Liver (tissue), 9 donors: Measurements from ENCODE around the gene FGD4. TPM values are rescaled to one million over a fixed set of nuclear protein-coding genes. Genes with fewer than 3 reads are reported as not detected.

Experiments
- DNase-seq: peaks from one replicate; pipeline ENCODE4 v3.0.0-alpha.2; 2017; ENCODE audit warnings: low spot score
- H3K27ac ChIP-seq, 2 donors: one replicate each; pipeline ENCODE4 v1.7.0; 2013; ENCODE audit warnings: inconsistent platforms in 2 of 2, low read length in 2 of 2, control low read depth in 1 of 2, low read depth in 1 of 2, mild to moderate bottlenecking in 1 of 2
- H3K27me3 ChIP-seq, 4 donors: one replicate each; pipeline versions ENCODE4 v1.6.1 to v1.7.0; 2013; ENCODE audit warnings: low read length in 3 of 4, inconsistent platforms in 1 of 4, mild to moderate bottlenecking in 1 of 4, moderate library complexity in 1 of 4; ENCODE audit not compliant: control insufficient read depth in 4 of 4, insufficient read depth in 4 of 4
- H3K36me3 ChIP-seq, 4 donors: one replicate each; pipeline versions ENCODE4 v1.6.1 to v1.7.0; 2013; ENCODE audit warnings: low read length in 3 of 4, mild to moderate bottlenecking in 3 of 4, low read depth in 1 of 4, moderate library complexity in 1 of 4; ENCODE audit not compliant: control insufficient read depth in 4 of 4, insufficient read depth in 3 of 4
- H3K4me1 ChIP-seq, 4 donors: one replicate each; pipeline versions ENCODE4 v1.6.1 to v1.7.0; 2013; ENCODE audit warnings: low read length in 3 of 4, mild to moderate bottlenecking in 3 of 4, moderate library complexity in 1 of 4; ENCODE audit not compliant: control insufficient read depth in 4 of 4, insufficient read depth in 4 of 4
- H3K4me3 ChIP-seq, 3 donors: one replicate each; pipeline versions ENCODE4 v1.6.1 to v1.7.0; 2013; ENCODE audit warnings: low read length in 3 of 3, control low read depth in 1 of 3, low read depth in 1 of 3, mild to moderate bottlenecking in 1 of 3
- H3K9ac ChIP-seq, 2 donors: one replicate each; pipeline ENCODE4 v1.7.0; 2013; ENCODE audit warnings: low read length in 2 of 2, mild to moderate bottlenecking in 2 of 2, moderate library complexity in 2 of 2, control low read depth in 1 of 2, low read depth in 1 of 2
- H3K9me3 ChIP-seq, 4 donors: one replicate each; pipeline versions ENCODE4 v1.6.1 to v1.7.0; 2013; ENCODE audit warnings: low read length in 3 of 4; ENCODE audit not compliant: control insufficient read depth in 4 of 4
- CTCF ChIP-seq: fragments of 150-350 bp; IDR thresholded peaks from 2 replicates; pipeline ENCODE4 v1.5.1; 2017; ENCODE audit warnings: improper control_type of control experiment, low read depth, low read length; ENCODE audit not compliant: missing input control
- GABPA ChIP-seq, 2 donors: IDR thresholded peaks in 1 of 2; conservative IDR thresholded peaks in 1 of 2; 2 replicates each; pipeline ENCODE4 v1.6.1; 2016; ENCODE audit warnings: antibody characterized with exemption in 2 of 2, mild to moderate bottlenecking in 1 of 2, moderate library complexity in 1 of 2
- HNF4A ChIP-seq, 2 donors: conservative IDR thresholded peaks; 2 replicates each; pipeline ENCODE4 v1.6.1; 2016; ENCODE audit warnings: antibody characterized with exemption in 2 of 2, mild to moderate bottlenecking in 2 of 2
- HNF4G ChIP-seq: IDR thresholded peaks from 2 replicates; pipeline ENCODE4 v1.6.1; 2016; ENCODE audit warnings: antibody characterized with exemption
- NR2F2 ChIP-seq: IDR thresholded peaks from 2 replicates; pipeline ENCODE4 v1.6.1; 2016; ENCODE audit warnings: antibody characterized with exemption
- RAD21 ChIP-seq, 2 donors: IDR thresholded peaks; 2 replicates each; pipeline ENCODE4 v1.6.1; 2016; ENCODE audit warnings: antibody characterized with exemption in 2 of 2, mild to moderate bottlenecking in 2 of 2
- SP1 ChIP-seq: IDR thresholded peaks from 2 replicates; pipeline ENCODE4 v1.6.1; 2018; ENCODE audit warnings: antibody characterized with exemption, mild to moderate bottlenecking
- TAF1 ChIP-seq: conservative IDR thresholded peaks from 2 replicates; pipeline ENCODE4 v1.6.1; 2016; ENCODE audit warnings: antibody characterized with exemption, mild to moderate bottlenecking
- YY1 ChIP-seq: IDR thresholded peaks from 2 replicates; pipeline ENCODE4 v1.6.1; 2016; ENCODE audit warnings: antibody characterized with exemption, mild to moderate bottlenecking
- WGBS: extraction: QIAGEN DNeasy Blood & Tissue Kit; methylation state at CpG from one replicate; pipeline ENCODE4 v1.1.7; 2013; 5-methylcytosine and 5-hydroxymethylcytosine counted together
- polyA plus RNA-seq, 2 donors: library from polyadenylated mRNA; stranded (reverse) in 1 of 2; unstranded in 1 of 2; fragments of 200-250 nt in 1 of 2; fragments of >200 nt in 1 of 2; fragmentation: Nextera tagmentation in 1 of 2; extraction: Ambion mirVana in 1 of 2; gene quantifications; one replicate each; pipeline versions ENCODE4 v1.2.1 to v1.2.3, GENCODE V29; 2013 to 2015
- total RNA-seq, 2 donors: library from RNA; depleted of rRNA; stranded (reverse); fragments of >200 nt; gene quantifications; one replicate each; pipeline ENCODE4 v1.2.3, GENCODE V29; 2014
- TF ChIP-seq, protein P1 (sequence below): IDR thresholded peaks from 2 replicates; pipeline ENCODE4 v1.6.1; 2016; ENCODE audit warnings: antibody characterized with exemption, mild to moderate bottlenecking
- TF ChIP-seq, protein P2 (sequence below): IDR thresholded peaks from 2 replicates; pipeline ENCODE4 v1.6.1; 2016; ENCODE audit warnings: antibody characterized with exemption
- donor health status: healthy.
- donor health status: healthy.
- donor health status: healthy.
- donor health status: healthy.
- donor health status: healthy.

The FGD4 gene
- total and polyA plus RNA-seq, 4 donors = 3.8 to 26.4 (median 9.0) TPM

- DNase-seq = no peak
- Histone ChIP-seq H3K27me3 (no peaks in the 10 kb centered on the region), H3K9me3 (no peaks in the 10 kb centered on the region), H3K36me3 (peaks cover 0 to 20% (median 10%) of the 10 kb centered on the region in 4 donors), H3K27ac (peak overlapping the region in 1 of 2 donors; percentile 5), H3K4me1 (peaks cover 0 to 8% (median 5%) of the 10 kb centered on the region in 4 donors), H3K9ac (no peak overlapping the region), H3K4me3 (no peak overlapping the region)
- WGBS = 92% methylated on average over 4 of the region's 4 CpGs
- TF ChIP-seq HNF4A (conservative IDR thresholded peaks at IDR 0.05) (no peak), HNF4G (no peak), YY1 (no peak), SP1 (no peak), TAF1 (no peak), GABPA (IDR thresholded peaks at IDR 0.05 in 1 of 2, conservative IDR thresholded peaks at IDR 0.05 in 1 of 2) (no peak), RAD21 (IDR thresholded peaks at IDR 0.05) (no peak), CTCF (no peak)
- TF ChIP-seq, protein P1, sequence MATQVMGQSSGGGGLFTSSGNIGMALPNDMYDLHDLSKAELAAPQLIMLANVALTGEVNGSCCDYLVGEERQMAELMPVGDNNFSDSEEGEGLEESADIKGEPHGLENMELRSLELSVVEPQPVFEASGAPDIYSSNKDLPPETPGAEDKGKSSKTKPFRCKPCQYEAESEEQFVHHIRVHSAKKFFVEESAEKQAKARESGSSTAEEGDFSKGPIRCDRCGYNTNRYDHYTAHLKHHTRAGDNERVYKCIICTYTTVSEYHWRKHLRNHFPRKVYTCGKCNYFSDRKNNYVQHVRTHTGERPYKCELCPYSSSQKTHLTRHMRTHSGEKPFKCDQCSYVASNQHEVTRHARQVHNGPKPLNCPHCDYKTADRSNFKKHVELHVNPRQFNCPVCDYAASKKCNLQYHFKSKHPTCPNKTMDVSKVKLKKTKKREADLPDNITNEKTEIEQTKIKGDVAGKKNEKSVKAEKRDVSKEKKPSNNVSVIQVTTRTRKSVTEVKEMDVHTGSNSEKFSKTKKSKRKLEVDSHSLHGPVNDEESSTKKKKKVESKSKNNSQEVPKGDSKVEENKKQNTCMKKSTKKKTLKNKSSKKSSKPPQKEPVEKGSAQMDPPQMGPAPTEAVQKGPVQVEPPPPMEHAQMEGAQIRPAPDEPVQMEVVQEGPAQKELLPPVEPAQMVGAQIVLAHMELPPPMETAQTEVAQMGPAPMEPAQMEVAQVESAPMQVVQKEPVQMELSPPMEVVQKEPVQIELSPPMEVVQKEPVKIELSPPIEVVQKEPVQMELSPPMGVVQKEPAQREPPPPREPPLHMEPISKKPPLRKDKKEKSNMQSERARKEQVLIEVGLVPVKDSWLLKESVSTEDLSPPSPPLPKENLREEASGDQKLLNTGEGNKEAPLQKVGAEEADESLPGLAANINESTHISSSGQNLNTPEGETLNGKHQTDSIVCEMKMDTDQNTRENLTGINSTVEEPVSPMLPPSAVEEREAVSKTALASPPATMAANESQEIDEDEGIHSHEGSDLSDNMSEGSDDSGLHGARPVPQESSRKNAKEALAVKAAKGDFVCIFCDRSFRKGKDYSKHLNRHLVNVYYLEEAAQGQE = no peak
- TF ChIP-seq, protein P2, sequence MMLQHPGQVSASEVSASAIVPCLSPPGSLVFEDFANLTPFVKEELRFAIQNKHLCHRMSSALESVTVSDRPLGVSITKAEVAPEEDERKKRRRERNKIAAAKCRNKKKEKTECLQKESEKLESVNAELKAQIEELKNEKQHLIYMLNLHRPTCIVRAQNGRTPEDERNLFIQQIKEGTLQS = no peak
Measured at GRCh38 chr12:32587581-32588495, 188.5 kb downstream of the FGD4 start.

DNA sequence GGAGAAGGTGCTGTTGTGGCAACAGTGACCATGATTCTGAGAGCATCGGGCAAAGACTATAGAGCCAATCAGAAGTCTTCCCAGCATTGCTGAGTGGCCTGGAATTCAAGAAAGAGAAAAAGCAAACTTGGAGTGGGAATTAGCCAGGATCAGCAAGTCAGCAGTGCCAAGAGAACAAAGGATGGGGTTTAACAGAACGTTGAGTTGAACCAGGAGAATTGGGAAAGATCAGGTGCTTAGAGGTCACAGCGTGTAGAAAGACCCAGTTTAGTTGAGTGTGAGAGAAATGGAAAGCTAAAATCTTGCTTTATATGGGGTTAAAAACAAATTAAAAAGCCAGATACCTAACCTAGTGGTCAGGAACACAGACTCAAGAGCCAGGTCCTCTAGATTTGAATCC is 189.2 kb downstream of the FGD4 start:
- H3K9me3 ChIP-seq = no peaks in the 10 kb centered on the region
- TF ChIP-seq NR2F2 (no peak), TAF1 (no peak), HNF4A (conservative IDR thresholded peaks at IDR 0.05) (peak in 1 of 2 donors; percentile 9), YY1 (no peak), CTCF (no peak)
- 45% methylated on average over 3 of the region's 3 CpGs for WGBS
- no peak for DNase-seq
- no peak overlapping the region for H3K9ac ChIP-seq
- no peak overlapping the region for H3K4me3 ChIP-seq
- H3K27ac ChIP-seq = peak overlapping the region in 1 of 2 donors; percentile 5
- no peaks in the 10 kb centered on the region for H3K27me3 ChIP-seq
- peaks cover 0 to 8% (median 5%) of the 10 kb centered on the region in 4 donors for H3K4me1 ChIP-seq
- H3K36me3 ChIP-seq = peaks cover 0 to 20% (median 8%) of the 10 kb centered on the region in 4 donors
